OCI-LY1 (cell line): Measurements from ENCODE around the gene AKR1C3.

ENCODE experiments used
- H2AFZ ChIP-seq: fragments of 200-600 bp; sonication (generic), shearing (Covaris generic); 2 replicates; pipeline ENCODE4 v1.6.0; 2014; ENCODE audit warnings: antibody characterized with exemption, mild to moderate bottlenecking, low read length
- H3F3A ChIP-seq: fragments of 200-600 bp; sonication (generic), shearing (Covaris generic); 2 replicates; pipeline ENCODE4 v1.6.0; 2014; ENCODE audit warnings: mild to moderate bottlenecking, antibody characterized with exemption, low read length, moderate library complexity; ENCODE audit not compliant: insufficient read depth
- H3K27ac ChIP-seq: fragments of 200-600 bp; sonication (generic); 2 replicates; pipeline ENCODE4 v1.5.1; 2014; ENCODE audit warnings: low read length, mixed run types, mild to moderate bottlenecking, low read depth; ENCODE audit not compliant: poor library complexity, severe bottlenecking
- H3K27me3 ChIP-seq: fragments of 200-600 bp; sonication (generic); 2 replicates; pipeline ENCODE4 v1.6.0; 2014; ENCODE audit warnings: antibody characterized with exemption, mild to moderate bottlenecking, low read length, moderate library complexity; ENCODE audit not compliant: insufficient read depth
- H3K36me3 ChIP-seq: fragments of 200-600 bp; sonication (generic); 2 replicates; pipeline ENCODE4 v1.6.1; 2014; ENCODE audit warnings: mild to moderate bottlenecking, antibody characterized with exemption, low read length, moderate library complexity, mixed read lengths; ENCODE audit not compliant: insufficient read depth
- H3K4me1 ChIP-seq: fragments of 200-600 bp; sonication (generic); 2 replicates; pipeline ENCODE4 v1.5.1; 2014; ENCODE audit warnings: mild to moderate bottlenecking, low read length, moderate library complexity; ENCODE audit not compliant: insufficient read depth, severe bottlenecking
- H3K4me2 ChIP-seq: fragments of 200-600 bp; sonication (generic), shearing (Covaris generic); 2 replicates; pipeline ENCODE4 v1.6.1; 2014; ENCODE audit warnings: low read length
- H3K4me3 ChIP-seq: fragments of 200-600 bp; sonication (generic); 2 replicates; pipeline ENCODE4 v1.5.1; 2014; ENCODE audit warnings: low read length, low read depth, mild to moderate bottlenecking, mixed read lengths; ENCODE audit not compliant: poor library complexity, severe bottlenecking
- H3K79me2 ChIP-seq: fragments of 200-600 bp; shearing (Covaris generic); 2 replicates; pipeline ENCODE4 v1.6.1; 2016; ENCODE audit warnings: mixed run types, low read length, mixed read lengths; ENCODE audit not compliant: insufficient read depth
- H3K9ac ChIP-seq: fragments of 200-600 bp; sonication (generic), shearing (Covaris generic); 2 replicates; pipeline ENCODE4 v1.6.1; 2014; ENCODE audit warnings: mild to moderate bottlenecking, low read length, mixed read lengths
- H3K9me2 ChIP-seq: fragments of 200-600 bp; sonication (generic), shearing (Covaris generic); 2 replicates; pipeline ENCODE4 v1.6.1; 2014; ENCODE audit warnings: low read depth, mild to moderate bottlenecking, low read length, mixed read lengths
- H3K9me3 ChIP-seq: fragments of 200-600 bp; shearing (Covaris generic); 2 replicates; pipeline ENCODE4 v1.6.1; 2014; ENCODE audit warnings: low read length, mixed read lengths
- H4K20me1 ChIP-seq: fragments of 200-600 bp; sonication (generic), shearing (Covaris generic); 2 replicates; pipeline ENCODE4 v1.6.0; 2016; ENCODE audit warnings: mild to moderate bottlenecking, low read length; ENCODE audit not compliant: insufficient read depth
- EZH2 ChIP-seq: fragments of 200-600 bp; sonication (generic), shearing (Covaris generic); IDR thresholded peaks from 2 replicates; pipeline ENCODE4 v1.8.0; 2017; ENCODE audit warnings: borderline replicate concordance, mixed run types, mild to moderate bottlenecking, antibody characterized with exemption, low read length, moderate library complexity, mixed read lengths
- TF ChIP-seq, protein P1 (sequence below): fragments of 200-600 bp; sonication (generic), shearing (Covaris generic); IDR thresholded peaks from 2 replicates; pipeline ENCODE4 v1.5.1; 2017; ENCODE audit warnings: mild to moderate bottlenecking, antibody characterized with exemption, low read length, moderate library complexity, mixed read lengths

The AKR1C3 gene

DNA sequence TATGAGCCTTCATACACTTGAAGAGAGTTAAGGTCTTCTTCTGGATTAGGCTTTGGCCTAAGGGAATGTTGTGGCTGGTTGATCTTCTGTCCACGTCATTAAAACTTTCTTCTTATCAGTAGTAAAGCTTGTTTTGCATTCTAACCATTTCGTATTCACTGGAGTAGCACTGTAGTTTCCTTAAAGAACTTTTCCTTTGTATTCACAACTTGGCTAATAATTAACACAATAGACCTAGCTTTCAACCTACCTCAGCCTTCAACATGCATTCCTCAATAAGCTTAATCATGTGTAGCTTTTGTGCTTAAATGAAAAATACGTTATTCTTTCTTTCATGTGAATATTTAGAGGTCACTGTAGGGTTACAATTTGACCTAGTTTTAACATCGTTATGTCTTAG is 48.0 kb downstream of the AKR1C3 start:
- TF ChIP-seq, protein P1, sequence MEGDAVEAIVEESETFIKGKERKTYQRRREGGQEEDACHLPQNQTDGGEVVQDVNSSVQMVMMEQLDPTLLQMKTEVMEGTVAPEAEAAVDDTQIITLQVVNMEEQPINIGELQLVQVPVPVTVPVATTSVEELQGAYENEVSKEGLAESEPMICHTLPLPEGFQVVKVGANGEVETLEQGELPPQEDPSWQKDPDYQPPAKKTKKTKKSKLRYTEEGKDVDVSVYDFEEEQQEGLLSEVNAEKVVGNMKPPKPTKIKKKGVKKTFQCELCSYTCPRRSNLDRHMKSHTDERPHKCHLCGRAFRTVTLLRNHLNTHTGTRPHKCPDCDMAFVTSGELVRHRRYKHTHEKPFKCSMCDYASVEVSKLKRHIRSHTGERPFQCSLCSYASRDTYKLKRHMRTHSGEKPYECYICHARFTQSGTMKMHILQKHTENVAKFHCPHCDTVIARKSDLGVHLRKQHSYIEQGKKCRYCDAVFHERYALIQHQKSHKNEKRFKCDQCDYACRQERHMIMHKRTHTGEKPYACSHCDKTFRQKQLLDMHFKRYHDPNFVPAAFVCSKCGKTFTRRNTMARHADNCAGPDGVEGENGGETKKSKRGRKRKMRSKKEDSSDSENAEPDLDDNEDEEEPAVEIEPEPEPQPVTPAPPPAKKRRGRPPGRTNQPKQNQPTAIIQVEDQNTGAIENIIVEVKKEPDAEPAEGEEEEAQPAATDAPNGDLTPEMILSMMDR = no peak
- no peak for TF ChIP-seq EZH2
- H3K27me3 ChIP-seq = no peaks in the 10 kb centered on the region

DNA sequence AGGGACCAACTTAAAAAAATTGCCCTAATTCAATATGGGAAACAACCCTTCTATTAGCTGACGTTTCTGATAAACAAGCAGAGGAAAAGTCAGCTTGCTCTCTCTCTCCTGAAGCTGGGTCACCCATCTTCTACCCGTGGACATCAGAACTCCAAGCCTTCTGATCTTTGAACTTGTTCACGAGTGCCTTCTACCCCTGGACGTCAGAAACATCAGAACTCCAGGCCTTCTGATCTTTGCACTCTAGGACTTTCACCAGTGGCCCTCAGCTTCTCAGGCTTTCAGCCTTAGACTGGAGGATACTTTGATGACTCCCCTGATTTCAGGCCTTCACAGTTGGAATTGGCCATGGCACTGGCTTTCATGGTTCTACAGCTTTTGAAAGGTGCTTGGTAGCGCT is 48.9 kb downstream of the AKR1C3 start:
- Histone ChIP-seq H3K4me2 (no peak overlapping the region), H4K20me1 (no peaks in the 10 kb centered on the region), H2AFZ (no peak overlapping the region), H3K4me1 (no peaks in the 10 kb centered on the region), H3K9me3 (no peaks in the 10 kb centered on the region), H3K27me3 (no peaks in the 10 kb centered on the region), H3K9me2 (no peaks in the 10 kb centered on the region), H3K79me2 (no peaks in the 10 kb centered on the region), H3K27ac (no peak overlapping the region), H3K4me3 (no peak overlapping the region), H3F3A (no peaks in the 10 kb centered on the region), H3K36me3 (no peaks in the 10 kb centered on the region), H3K9ac (no peak overlapping the region)
- TF ChIP-seq, protein P1 = no peak
- TF ChIP-seq EZH2 = no peak

More for the DNA sequence above, 48.0 kb downstream of the AKR1C3 start:
- H3F3A ChIP-seq = no peaks in the 10 kb centered on the region
- no peak overlapping the region for H3K4me3 ChIP-seq
- no peaks in the 10 kb centered on the region for H3K4me1 ChIP-seq
- H3K4me2 ChIP-seq = no peak overlapping the region
- H2AFZ ChIP-seq = no peak overlapping the region
- no peak overlapping the region for H3K27ac ChIP-seq
- H3K9ac ChIP-seq = no peak overlapping the region
- H4K20me1 ChIP-seq = no peaks in the 10 kb centered on the region
- no peaks in the 10 kb centered on the region for H3K9me3 ChIP-seq
- no peaks in the 10 kb centered on the region for H3K36me3 ChIP-seq
- H3K79me2 ChIP-seq = no peaks in the 10 kb centered on the region
- no peaks in the 10 kb centered on the region for H3K9me2 ChIP-seq

DNA sequence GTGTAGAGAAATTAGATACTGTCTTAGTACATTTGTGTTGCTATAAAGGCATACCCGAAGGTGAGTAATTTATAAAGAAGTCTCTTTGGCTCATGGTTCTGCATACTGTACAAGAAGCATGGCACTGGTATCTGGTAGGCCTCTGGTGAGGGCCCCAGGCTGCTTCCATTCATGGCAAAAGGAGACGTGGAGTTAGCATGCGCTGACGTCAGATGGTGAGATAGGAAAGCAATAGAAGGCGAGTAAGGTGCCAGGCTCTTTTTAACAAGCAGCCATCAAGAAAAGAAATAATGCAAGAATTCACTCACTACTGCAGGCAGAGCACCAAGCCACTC is 52.7 kb downstream of the AKR1C3 start:
- Histone ChIP-seq H4K20me1 (no peaks in the 10 kb centered on the region), H3K79me2 (no peaks in the 10 kb centered on the region), H3K9me3 (no peaks in the 10 kb centered on the region; the same call in 1 of the 2 replicates), H3K4me2 (no peak overlapping the region), H3K4me1 (no peaks in the 10 kb centered on the region), H3K36me3 (no peaks in the 10 kb centered on the region), H3K27ac (no peak overlapping the region), H3K9ac (no peak overlapping the region), H3F3A (no peaks in the 10 kb centered on the region), H3K9me2 (no peaks in the 10 kb centered on the region), H2AFZ (no peak overlapping the region), H3K4me3 (no peak overlapping the region), H3K27me3 (no peaks in the 10 kb centered on the region)
- TF ChIP-seq, protein P1 = no peak
- no peak for TF ChIP-seq EZH2
